Ovary (tissue), 3 donors: ENCODE results near the gene QTRT2.

ENCODE experiments used
- POLR2A ChIP-seq: fragments of 450-650 bp; IDR thresholded peaks from one replicate; pipeline ENCODE4 v1.6.1; 2017; ENCODE audit warnings: antibody characterized with exemption, mild to moderate bottlenecking, moderate library complexity
- TF ChIP-seq, protein P1 (sequence below), 3 donors: fragments of 450-650 bp in 2 of 3; fragments of 200-600 bp in 1 of 3; IDR thresholded peaks; one replicate each; pipeline versions ENCODE4 v1.5.1 to v1.8.0; 2016 to 2022; ENCODE audit warnings: antibody characterized with exemption in 3 of 3, mild to moderate bottlenecking in 1 of 3
- donor health status: DM: no; HTN: no; CAD: no.

DNA sequence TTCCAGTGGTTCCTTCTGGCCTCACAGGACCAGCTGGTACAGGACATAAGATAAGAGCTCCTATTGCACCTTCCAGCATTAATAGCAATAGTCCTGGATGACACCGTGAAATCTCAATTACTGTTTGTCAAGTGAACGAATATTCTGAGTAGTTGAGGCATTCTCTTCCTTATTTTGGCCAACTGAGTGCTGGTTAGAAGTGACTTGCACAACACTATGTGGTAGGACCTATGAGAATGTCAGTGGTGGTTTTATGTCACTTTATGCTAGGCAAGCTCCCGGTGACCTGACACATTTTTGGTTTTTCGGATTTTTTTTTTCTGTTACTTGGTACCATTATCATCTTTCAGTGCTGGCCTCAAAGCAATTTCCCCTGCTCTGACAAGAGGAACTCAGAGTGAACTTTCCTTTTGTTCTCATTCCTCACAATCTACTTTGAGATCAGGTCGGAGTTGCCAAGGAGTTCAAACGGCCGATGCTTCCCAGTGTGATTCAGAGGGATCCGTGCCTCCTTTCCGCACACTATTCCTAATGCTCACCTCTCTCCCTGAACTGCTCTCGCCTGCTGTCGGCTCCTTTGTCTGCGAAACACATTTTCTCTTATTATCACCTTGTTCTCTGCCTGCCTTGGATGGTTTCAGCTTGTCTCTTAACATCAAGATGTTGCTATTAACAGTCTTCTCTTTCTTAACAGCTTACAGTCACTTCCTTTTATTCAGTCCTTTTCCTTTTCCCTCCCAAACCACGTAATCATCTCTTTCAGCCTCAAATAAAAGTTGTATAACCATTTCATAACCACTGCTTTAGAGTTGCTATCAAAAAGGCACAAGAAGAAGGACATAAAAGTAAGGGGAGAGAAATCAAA, 35.8 kb downstream of the QTRT2 start:
- no peak for TF ChIP-seq POLR2A
- TF ChIP-seq, protein P1, sequence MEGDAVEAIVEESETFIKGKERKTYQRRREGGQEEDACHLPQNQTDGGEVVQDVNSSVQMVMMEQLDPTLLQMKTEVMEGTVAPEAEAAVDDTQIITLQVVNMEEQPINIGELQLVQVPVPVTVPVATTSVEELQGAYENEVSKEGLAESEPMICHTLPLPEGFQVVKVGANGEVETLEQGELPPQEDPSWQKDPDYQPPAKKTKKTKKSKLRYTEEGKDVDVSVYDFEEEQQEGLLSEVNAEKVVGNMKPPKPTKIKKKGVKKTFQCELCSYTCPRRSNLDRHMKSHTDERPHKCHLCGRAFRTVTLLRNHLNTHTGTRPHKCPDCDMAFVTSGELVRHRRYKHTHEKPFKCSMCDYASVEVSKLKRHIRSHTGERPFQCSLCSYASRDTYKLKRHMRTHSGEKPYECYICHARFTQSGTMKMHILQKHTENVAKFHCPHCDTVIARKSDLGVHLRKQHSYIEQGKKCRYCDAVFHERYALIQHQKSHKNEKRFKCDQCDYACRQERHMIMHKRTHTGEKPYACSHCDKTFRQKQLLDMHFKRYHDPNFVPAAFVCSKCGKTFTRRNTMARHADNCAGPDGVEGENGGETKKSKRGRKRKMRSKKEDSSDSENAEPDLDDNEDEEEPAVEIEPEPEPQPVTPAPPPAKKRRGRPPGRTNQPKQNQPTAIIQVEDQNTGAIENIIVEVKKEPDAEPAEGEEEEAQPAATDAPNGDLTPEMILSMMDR (IDR thresholded peaks at IDR 0.05), result no peak
